GM18951 (cell line): ENCODE results near the gene RPS27.

Experiments used
- POLR2A ChIP-seq: IDR thresholded peaks from 4 replicates; pipeline ENCODE4 v1.6.1; 2011; ENCODE audit warnings: mild to moderate bottlenecking; ENCODE audit not compliant: insufficient read length, insufficient read depth; ENCODE audit errors: extremely low read depth
- in situ Hi-C: fragments of 300-500 bp; cut with MboI; formaldehyde crosslinking; loops from one replicate; pipeline ENCODE4 v1.12.0; 2022; ENCODE audit warnings: low sequenced_read_pairs, mixed read lengths, inconsistent platforms; ENCODE audit not compliant: unreplicated experiment

The RPS27 gene

GRCh38 chr1:153956997-153957715 lies 33.4 kb upstream of the RPS27 start:
- no peak for TF ChIP-seq POLR2A
- in situ Hi-C loops, result no loop called here

- in situ Hi-C loops, result no loop called here
- peak; percentile 50 for TF ChIP-seq POLR2A
These were observed 32.8 kb upstream of the RPS27 start for GRCh38 chr1:153957744-153958110.

- peak; percentile 55 for TF ChIP-seq POLR2A
- in situ Hi-C loops, result no loop called here
These were observed 32.2 kb upstream of the RPS27 start, which contains the start of gene CRTC2 for GRCh38 chr1:153958111-153958960. Gene CRTC2 (minus strand): TSS chr1:153958612. CDS start chr1:153958497, 115 bp downstream.

- in situ Hi-C loops, result no loop called here
- TF ChIP-seq POLR2A, result no peak
These were observed 31.7 kb upstream of the RPS27 start for GRCh38 chr1:153958961-153959260.

GRCh38 chr1:153959454-153959853 lies 31.1 kb upstream of the RPS27 start:
- in situ Hi-C loops, result no loop called here
- no peak for TF ChIP-seq POLR2A

- in situ Hi-C loops, result no loop called here
- no peak for TF ChIP-seq POLR2A
These were observed 30.4 kb upstream of the RPS27 start for GRCh38 chr1:153960206-153960605.

GRCh38 chr1:153961421-153961820 lies 29.1 kb upstream of the RPS27 start:
- TF ChIP-seq POLR2A, result no peak
- in situ Hi-C loops, result no loop called here

GRCh38 chr1:153962088-153963029 lies 28.2 kb upstream of the RPS27 start:
- in situ Hi-C loops, result no loop called here
- TF ChIP-seq POLR2A, result no peak

- in situ Hi-C loops, result no loop called here
- TF ChIP-seq POLR2A, result peak; percentile 84
These were observed 27.3 kb upstream of the RPS27 start, which contains the start of gene SLC39A1 for GRCh38 chr1:153963030-153963849. Gene SLC39A1 (minus strand): TSS chr1:153963537. CDS start chr1:153962715, 822 bp downstream.

GRCh38 chr1:153963850-153964331 lies 26.7 kb upstream of the RPS27 start:
- no peak for TF ChIP-seq POLR2A
- in situ Hi-C loops, result no loop called here

- peak; percentile 75 for TF ChIP-seq POLR2A
- in situ Hi-C loops, result no loop called here
These were observed 23.2 kb upstream of the RPS27 start, which contains the start of gene CREB3L4 for GRCh38 chr1:153967107-153967999. Gene CREB3L4 (plus strand): TSS chr1:153967902. CDS start chr1:153968526, 624 bp downstream.
